MM.1S (cell line): ENCODE data around the gene RPS14.
A peak's percentile ranks its signal among the peaks of the same experiment; 100 is the strongest.

Experiments used
- DNase-seq: peaks from one replicate; pipeline ENCODE4 v3.0.0-alpha.2; 2015
- H2AFZ ChIP-seq: fragments of 300-600 bp; sonication (generic); 2 replicates; pipeline ENCODE4 v1.6.0; 2016; ENCODE audit warnings: antibody characterized with exemption, low read length
- H3F3A ChIP-seq: fragments of 300-600 bp; sonication (generic); 2 replicates; pipeline ENCODE4 v1.6.1; 2016; ENCODE audit warnings: mild to moderate bottlenecking, antibody characterized with exemption, low read length, moderate library complexity, mixed read lengths; ENCODE audit not compliant: insufficient read depth
- H3K27ac ChIP-seq: fragments of 300-600 bp; sonication (generic); 2 replicates; pipeline ENCODE4 v1.5.1; 2016; ENCODE audit warnings: mild to moderate bottlenecking, low read length
- H3K27me3 ChIP-seq: fragments of 300-600 bp; sonication (generic); replicated peaks from 2 replicates; pipeline ENCODE4 v1.6.0; 2016; ENCODE audit warnings: low read length; ENCODE audit not compliant: insufficient read depth
- H3K36me3 ChIP-seq: fragments of 300-600 bp; sonication (generic); replicated peaks from 2 replicates; pipeline ENCODE4 v1.6.1; 2016; ENCODE audit warnings: mild to moderate bottlenecking, low read length, mixed read lengths; ENCODE audit not compliant: insufficient read depth
- H3K4me1 ChIP-seq: fragments of 300-600 bp; sonication (generic); 2 replicates; pipeline ENCODE4 v1.6.1; 2016; ENCODE audit warnings: low read length, mixed read lengths
- H3K4me2 ChIP-seq: fragments of 300-600 bp; sonication (generic); 2 replicates; pipeline ENCODE4 v1.6.0; 2016; ENCODE audit warnings: low read depth, low read length
- H3K4me3 ChIP-seq: fragments of 300-600 bp; sonication (generic); 2 replicates; pipeline ENCODE4 v1.5.1; 2016; ENCODE audit warnings: low read length, mixed read lengths
- H3K79me2 ChIP-seq: fragments of 300-600 bp; sonication (generic); 2 replicates; pipeline ENCODE4 v1.6.1; 2016; ENCODE audit warnings: mixed run types, low read length, mixed read lengths
- H3K9ac ChIP-seq: fragments of 300-600 bp; sonication (generic); 2 replicates; pipeline ENCODE4 v1.6.1; 2016; ENCODE audit warnings: low read length, mixed read lengths
- H3K9me2 ChIP-seq: fragments of 300-600 bp; sonication (generic); replicated peaks from 2 replicates; pipeline ENCODE4 v1.6.1; 2016; ENCODE audit warnings: mild to moderate bottlenecking, low read length, mixed read lengths; ENCODE audit not compliant: insufficient read depth
- H3K9me3 ChIP-seq: fragments of 300-600 bp; sonication (generic); replicated peaks from 2 replicates; pipeline ENCODE4 v1.6.1; 2016; ENCODE audit warnings: mild to moderate bottlenecking, low read length, mixed read lengths; ENCODE audit not compliant: insufficient read depth
- H4K20me1 ChIP-seq: fragments of 300-600 bp; sonication (generic); 2 replicates; pipeline ENCODE4 v1.6.1; 2016; ENCODE audit warnings: mild to moderate bottlenecking, low read length, moderate library complexity, mixed read lengths; ENCODE audit not compliant: insufficient read depth
- EZH2 ChIP-seq: fragments of 300-600 bp; sonication (generic); optimal IDR thresholded peaks from 2 replicates; pipeline ENCODE3; 2017; ENCODE audit warnings: low read depth, mild to moderate bottlenecking, antibody characterized with exemption, low read length, mixed read lengths
- EZH2phosphoT487 ChIP-seq: fragments of 300-600 bp; sonication (generic); IDR thresholded peaks from 2 replicates; pipeline ENCODE4 v1.6.1; 2018; ENCODE audit warnings: antibody characterized with exemption, low read length
- TF ChIP-seq, protein P1 (sequence below): fragments of 300-600 bp; sonication (generic); IDR thresholded peaks from 2 replicates; pipeline ENCODE4 v1.5.1; 2016; ENCODE audit warnings: antibody characterized with exemption, low read length, mixed read lengths

The RPS14 gene

DNA sequence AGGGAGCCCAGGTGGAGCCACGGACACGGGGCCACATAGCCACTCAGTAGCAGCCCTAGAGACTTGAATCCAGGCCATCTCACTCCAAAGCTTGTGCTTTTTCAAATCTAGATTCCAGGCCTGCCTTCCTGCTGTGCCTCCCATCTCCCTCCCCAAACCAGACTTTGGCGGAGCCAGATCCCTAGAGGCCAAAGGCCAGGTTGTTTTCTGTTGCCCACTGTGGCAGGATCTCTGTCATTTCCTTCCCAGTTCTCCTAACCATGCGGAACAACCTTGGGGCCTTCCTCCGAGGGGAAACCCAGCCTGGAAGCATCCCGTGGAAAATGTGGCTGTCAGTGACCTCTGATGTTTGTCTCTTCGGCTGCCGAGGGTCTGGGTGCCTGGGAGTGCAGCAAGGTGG, 16.4 kb upstream of the RPS14 start:
- Histone ChIP-seq H3K27me3 (no peaks in the 10 kb centered on the region), H3F3A (no peaks in the 10 kb centered on the region), H3K79me2 (no peaks in the 10 kb centered on the region), H3K4me3 (no peak overlapping the region), H3K9me3 (no peaks in the 10 kb centered on the region), H3K9me2 (no peaks in the 10 kb centered on the region), H3K4me2 (no peak overlapping the region), H4K20me1 (no peaks in the 10 kb centered on the region), H3K9ac (no peak overlapping the region), H3K4me1 (peaks cover 11% of the 10 kb centered on the region), H3K27ac (no peak overlapping the region), H3K36me3 (no peaks in the 10 kb centered on the region), H2AFZ (no peak overlapping the region)
- TF ChIP-seq EZH2phosphoT487 = no peak
- TF ChIP-seq EZH2 = no peak
- TF ChIP-seq, protein P1, sequence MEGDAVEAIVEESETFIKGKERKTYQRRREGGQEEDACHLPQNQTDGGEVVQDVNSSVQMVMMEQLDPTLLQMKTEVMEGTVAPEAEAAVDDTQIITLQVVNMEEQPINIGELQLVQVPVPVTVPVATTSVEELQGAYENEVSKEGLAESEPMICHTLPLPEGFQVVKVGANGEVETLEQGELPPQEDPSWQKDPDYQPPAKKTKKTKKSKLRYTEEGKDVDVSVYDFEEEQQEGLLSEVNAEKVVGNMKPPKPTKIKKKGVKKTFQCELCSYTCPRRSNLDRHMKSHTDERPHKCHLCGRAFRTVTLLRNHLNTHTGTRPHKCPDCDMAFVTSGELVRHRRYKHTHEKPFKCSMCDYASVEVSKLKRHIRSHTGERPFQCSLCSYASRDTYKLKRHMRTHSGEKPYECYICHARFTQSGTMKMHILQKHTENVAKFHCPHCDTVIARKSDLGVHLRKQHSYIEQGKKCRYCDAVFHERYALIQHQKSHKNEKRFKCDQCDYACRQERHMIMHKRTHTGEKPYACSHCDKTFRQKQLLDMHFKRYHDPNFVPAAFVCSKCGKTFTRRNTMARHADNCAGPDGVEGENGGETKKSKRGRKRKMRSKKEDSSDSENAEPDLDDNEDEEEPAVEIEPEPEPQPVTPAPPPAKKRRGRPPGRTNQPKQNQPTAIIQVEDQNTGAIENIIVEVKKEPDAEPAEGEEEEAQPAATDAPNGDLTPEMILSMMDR = no peak
- DNase-seq = no peak

DNA sequence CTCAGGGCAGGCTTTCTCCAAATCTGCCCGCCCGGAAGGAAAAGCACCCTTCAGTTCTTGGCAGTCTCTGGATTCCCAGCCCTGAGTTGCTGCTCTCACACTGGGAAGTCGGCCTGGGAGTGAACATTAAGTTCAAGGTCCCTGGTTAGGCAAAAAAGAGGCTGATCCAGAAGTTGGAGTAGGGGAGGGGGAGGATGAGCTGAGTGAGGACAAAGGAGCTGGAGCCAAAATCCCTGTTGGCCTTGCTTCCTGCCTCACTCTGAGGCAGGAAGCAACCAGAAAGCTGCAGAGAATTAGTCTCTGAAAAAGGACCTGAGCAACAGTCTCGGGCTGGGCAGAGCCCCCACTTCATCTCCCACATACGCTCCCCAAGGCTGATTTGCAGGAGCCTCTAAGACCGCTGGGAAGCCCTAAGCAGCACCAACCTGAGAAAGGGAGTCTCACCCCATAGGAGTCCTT, 15.0 kb upstream of the RPS14 start:
- Histone ChIP-seq H3K27ac (no peak overlapping the region), H3K9ac (no peak overlapping the region), H3K27me3 (no peaks in the 10 kb centered on the region), H2AFZ (no peak overlapping the region), H3K9me2 (no peaks in the 10 kb centered on the region), H3K4me1 (peaks cover 16% of the 10 kb centered on the region), H3K36me3 (no peaks in the 10 kb centered on the region), H3K9me3 (no peaks in the 10 kb centered on the region), H3F3A (no peaks in the 10 kb centered on the region), H3K4me3 (no peak overlapping the region), H3K79me2 (no peaks in the 10 kb centered on the region), H4K20me1 (no peaks in the 10 kb centered on the region), H3K4me2 (no peak overlapping the region)
- no peak for DNase-seq
- TF ChIP-seq EZH2phosphoT487 (no peak), EZH2 (no peak)
- TF ChIP-seq, protein P1 = no peak

DNA sequence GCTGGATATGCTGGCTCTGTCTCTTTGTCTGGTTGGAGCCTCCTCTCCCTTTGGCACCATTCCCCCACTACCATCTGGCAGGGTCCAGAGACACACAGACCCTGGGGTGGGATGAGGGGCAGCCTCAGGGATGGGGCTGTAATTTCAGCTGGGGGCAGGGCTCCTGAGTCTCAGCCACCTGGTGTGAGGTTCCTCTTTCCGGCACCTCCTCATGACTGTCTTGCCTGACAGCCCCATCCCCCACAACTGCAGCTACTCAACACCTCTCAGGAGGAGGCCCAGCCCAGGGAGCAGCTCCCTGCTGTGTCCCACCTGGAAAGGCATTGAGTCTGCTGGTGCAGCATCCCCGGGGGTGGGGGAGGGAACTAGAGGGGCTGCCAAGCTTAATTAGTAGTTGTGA, 11.7 kb upstream of the RPS14 start:
- no peaks in the 10 kb centered on the region for H3K79me2 ChIP-seq
- H3K27me3 ChIP-seq = no peaks in the 10 kb centered on the region
- no peaks in the 10 kb centered on the region for H3K36me3 ChIP-seq
- no peaks in the 10 kb centered on the region for H4K20me1 ChIP-seq
- DNase-seq = peak; percentile 65
- H3F3A ChIP-seq = peaks cover 8% of the 10 kb centered on the region; the same call in 1 of the 2 replicates
- no peaks in the 10 kb centered on the region for H3K9me2 ChIP-seq
- no peak overlapping the region for H3K4me3 ChIP-seq
- H2AFZ ChIP-seq = peak overlapping the region; percentile 73
- TF ChIP-seq EZH2phosphoT487 = no peak
- TF ChIP-seq EZH2 = no peak
- TF ChIP-seq, protein P1 = no peak
- H3K4me1 ChIP-seq = peaks cover 30% of the 10 kb centered on the region
- peak overlapping the region; percentile 13; the same call in 1 of the 2 replicates for H3K27ac ChIP-seq
- peak overlapping the region; percentile 30; the same call in 1 of the 2 replicates for H3K9ac ChIP-seq
- H3K9me3 ChIP-seq = no peaks in the 10 kb centered on the region
- peak overlapping the region; percentile 58 for H3K4me2 ChIP-seq
